Upper lobe of right lung (tissue), 1 donor: ENCODE measurements around the gene PMM2. TPM values are rescaled to one million over a fixed set of nuclear protein-coding genes. Genes with fewer than 3 reads are reported as not detected.

ENCODE experiments used
- ATAC-seq: fragments of 200-7000 bp; cut with Tn5 transposase; one replicate; pipeline ENCODE4 v1.9.1; 2020; ENCODE audit warnings: mild to moderate bottlenecking, moderate library complexity
- DNase-seq: peaks from one replicate; pipeline ENCODE4 v3.0.0-alpha.2; 2020
- H3K27ac ChIP-seq: fragments of 200-600 bp; one replicate; pipeline ENCODE4 v1.8.0; 2022
- H3K27me3 ChIP-seq: fragments of 200-600 bp; one replicate; pipeline ENCODE4 v1.8.0; 2022; ENCODE audit warnings: mild to moderate bottlenecking
- H3K36me3 ChIP-seq: fragments of 200-600 bp; one replicate; pipeline ENCODE4 v1.8.0; 2022
- H3K4me1 ChIP-seq: fragments of 200-600 bp; one replicate; pipeline ENCODE4 v1.8.0; 2022
- H3K4me3 ChIP-seq: fragments of 200-600 bp; one replicate; pipeline ENCODE4 v1.8.0; 2022; ENCODE audit warnings: mild to moderate bottlenecking
- H3K9me3 ChIP-seq: fragments of 200-600 bp; one replicate; pipeline ENCODE4 v1.8.0; 2022
- CTCF ChIP-seq: fragments of 200-600 bp; IDR thresholded peaks from one replicate; pipeline ENCODE4 v1.8.0; 2022; ENCODE audit warnings: antibody characterized with exemption
- intact Hi-C: fragments of 100-400 bp; cut with DNase I; formaldehyde crosslinking; loops from one replicate; pipeline ENCODE4 v1.11.0; 2022
- total RNA-seq: library from RNA; stranded (reverse); fragmentation: NEBNext Ultra II Directional; extraction: Animal tissue kit (Norgen Biotek cat#: 25700); gene quantifications from one replicate; pipeline ENCODE4 v1.2.1, GENCODE V29; 2021
- donor health status: DM: no; HTN: yes; CAD: no; lungs with severe emphysema.

PMM2 gene
- total RNA-seq, 1 donor from 2014 or later, result 36.8 TPM

GRCh38 chr16:8886593-8887430, 89.2 kb downstream of the PMM2 start:
- H3K4me3 ChIP-seq, result no peak overlapping the region
- H3K27me3 ChIP-seq, result peaks cover 7% of the 10 kb centered on the region
- H3K9me3 ChIP-seq, result no peaks in the 10 kb centered on the region
- no peak overlapping the region for H3K27ac ChIP-seq
- TF ChIP-seq CTCF, result no peak
- H3K4me1 ChIP-seq, result no peaks in the 10 kb centered on the region
- intact Hi-C loops, result loop anchor here (10.0 kb wide), 1 partner anchor 322 kb away; no protein-coding TSS in a partner anchor
- DNase-seq (peak; percentile 38), ATAC-seq (no peak)
- H3K36me3 ChIP-seq, result peaks cover 24% of the 10 kb centered on the region

DNA sequence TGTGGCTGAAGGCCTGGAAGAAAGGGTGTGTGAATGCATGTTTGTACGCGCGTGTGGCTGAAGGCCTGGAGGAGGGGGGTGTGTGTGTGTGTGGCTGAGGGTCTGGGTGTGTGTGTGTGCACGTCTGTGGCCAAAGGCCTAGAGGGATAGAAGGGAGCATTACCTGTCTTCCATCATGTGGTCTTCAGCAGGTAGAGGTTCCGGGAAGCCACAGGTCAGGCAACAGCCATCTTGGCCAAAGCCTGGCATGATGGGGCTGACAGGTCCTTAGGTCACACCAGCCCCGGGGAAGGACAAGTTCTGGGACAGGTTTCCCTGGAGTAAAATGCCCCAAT, 89.8 kb downstream of the PMM2 start:
- intact Hi-C loops, result loop anchor here (10.0 kb wide), 1 partner anchor 323 kb away; no protein-coding TSS in a partner anchor

GRCh38 chr16:8887952-8888560, 90.4 kb downstream of the PMM2 start:
- peak; percentile 63 for DNase-seq
- peaks cover 3% of the 10 kb centered on the region for H3K27me3 ChIP-seq
- H3K4me1 ChIP-seq, result no peaks in the 10 kb centered on the region
- intact Hi-C loops, result loop anchor here (10.0 kb wide), 1 partner anchor 323 kb away; no protein-coding TSS in a partner anchor
- peaks cover 34% of the 10 kb centered on the region for H3K36me3 ChIP-seq
- no peak for ATAC-seq
- H3K9me3 ChIP-seq, result no peaks in the 10 kb centered on the region
- H3K4me3 ChIP-seq, result no peak overlapping the region
- no peak for TF ChIP-seq CTCF
- no peak overlapping the region for H3K27ac ChIP-seq

More for the DNA sequence above, 89.8 kb downstream of the PMM2 start:
- Histone ChIP-seq H3K27ac (no peak overlapping the region), H3K4me1 (no peaks in the 10 kb centered on the region), H3K27me3 (peaks cover 3% of the 10 kb centered on the region), H3K36me3 (peaks cover 29% of the 10 kb centered on the region), H3K4me3 (no peak overlapping the region), H3K9me3 (no peaks in the 10 kb centered on the region)
- no peak for TF ChIP-seq CTCF
- ATAC-seq, result no peak
- DNase-seq, result peak; percentile 52

DNA sequence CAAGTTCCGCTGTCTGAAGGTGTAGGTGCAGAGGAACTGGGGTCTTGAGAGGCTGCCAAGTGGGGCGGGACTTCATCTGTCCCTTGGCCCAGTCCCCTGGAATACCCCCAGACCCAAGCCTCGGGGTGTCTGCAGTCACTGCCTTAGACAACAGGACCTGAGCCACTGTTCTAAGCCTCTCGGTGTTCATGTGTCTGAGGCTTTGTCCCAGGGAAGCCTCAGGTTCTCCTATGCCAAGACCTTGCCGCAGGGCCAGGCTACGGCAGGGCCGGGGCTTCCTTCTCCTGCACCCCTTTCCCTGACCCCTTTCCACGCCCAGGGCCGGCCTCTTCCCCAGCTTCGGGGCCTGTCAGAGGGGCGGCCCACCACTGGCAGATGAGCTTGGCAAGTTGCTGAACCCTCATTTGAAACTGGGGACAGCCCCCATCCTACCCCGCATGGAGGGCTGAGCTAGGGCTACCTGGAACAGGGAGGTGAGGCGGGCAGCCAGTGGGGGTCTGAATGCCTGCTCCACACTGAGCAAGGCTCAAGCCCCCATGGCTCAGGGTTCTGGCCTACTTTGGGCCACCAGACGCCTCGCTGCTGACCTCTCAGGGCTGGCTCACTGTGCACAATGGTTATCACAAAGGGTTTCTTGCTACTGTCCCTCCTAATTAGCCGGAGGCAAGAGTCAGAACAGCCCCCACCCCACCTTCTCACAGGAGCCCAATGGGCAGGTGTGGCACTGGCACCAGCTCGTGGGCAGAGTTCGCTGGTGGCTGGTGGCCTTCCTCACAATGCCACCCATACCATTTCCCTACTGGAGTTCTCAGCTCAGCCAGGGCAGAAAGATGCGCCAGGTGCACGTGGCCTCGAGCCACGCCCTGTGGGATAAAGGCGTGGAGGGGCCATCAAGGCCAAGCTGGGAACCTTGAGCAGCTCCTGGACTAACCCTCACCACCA, 91.6 kb downstream of the PMM2 start:
- H3K27me3 ChIP-seq, result no peaks in the 10 kb centered on the region
- no peaks in the 10 kb centered on the region for H3K4me1 ChIP-seq
- DNase-seq, result peak; percentile 53
- ATAC-seq, result no peak
- no peak overlapping the region for H3K4me3 ChIP-seq
- no peak overlapping the region for H3K27ac ChIP-seq
- no peaks in the 10 kb centered on the region for H3K9me3 ChIP-seq
- intact Hi-C loops, result loop anchor here (10.0 kb wide), 1 partner anchor 324 kb away; no protein-coding TSS in a partner anchor
- peaks cover 45% of the 10 kb centered on the region for H3K36me3 ChIP-seq
- no peak for TF ChIP-seq CTCF

- Histone ChIP-seq H3K4me1 (no peaks in the 10 kb centered on the region), H3K9me3 (no peaks in the 10 kb centered on the region), H3K27me3 (no peaks in the 10 kb centered on the region), H3K36me3 (peaks cover 53% of the 10 kb centered on the region), H3K27ac (no peak overlapping the region), H3K4me3 (no peak overlapping the region)
- ATAC-seq (no peak), DNase-seq (peak; percentile 25)
- intact Hi-C loops, result loop anchor here (5.0 to 10.0 kb wide), 2 partner anchors 233 to 325 kb away; no protein-coding TSS in a partner anchor
- no peak for TF ChIP-seq CTCF
Observed at GRCh38 chr16:8889893-8890548, 92.4 kb downstream of the PMM2 start.
